ENCODE data around the gene SMIM45.

The SMIM45 gene

DNA sequence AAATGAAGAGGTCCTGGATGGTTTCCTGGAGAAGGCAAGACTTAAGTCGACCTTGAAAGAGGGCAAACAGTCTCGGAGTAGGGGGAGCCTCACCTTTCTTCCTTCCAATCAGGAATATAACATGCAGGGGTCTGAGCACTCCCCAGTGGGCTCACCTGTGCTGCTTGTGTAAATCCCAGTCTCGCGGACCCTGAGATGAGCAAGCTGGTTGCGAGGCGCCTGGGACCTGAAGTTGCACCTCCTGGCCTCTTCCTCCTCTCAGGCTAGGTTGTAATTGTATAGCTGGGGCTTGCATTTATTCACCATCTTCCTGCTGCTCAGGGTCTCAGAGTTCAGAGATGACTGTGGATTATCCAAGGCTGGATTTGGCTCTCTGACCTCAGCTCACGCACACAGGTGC lies 39.2 kb downstream of the SMIM45 start:
- Histone ChIP-seq H3K4me3 (ENCODE audit: low read length) (no peak overlapping the region), H3K4me1 (ENCODE audit: control insufficient read depth, insufficient read depth, low read length) (no peaks in the 10 kb centered on the region), H3K27me3 (ENCODE audit: control insufficient read depth, insufficient read depth, low read length) (no peaks in the 10 kb centered on the region), H3K36me3 (ENCODE audit: control insufficient read depth, insufficient read depth, low read length) (no peaks in the 10 kb centered on the region), H3K27ac (ENCODE audit: low read depth, low read length) (no peak overlapping the region), H3K9ac (ENCODE audit: low read length) (no peak overlapping the region)

GRCh38 chr22:41992496-41992895 lies 40.5 kb downstream of the SMIM45 start:
- H3K4me3 ChIP-seq (ENCODE audit: low read length) = no peak overlapping the region
- no peaks in the 10 kb centered on the region for H3K36me3 ChIP-seq (ENCODE audit: control insufficient read depth, insufficient read depth, low read length)
- no peak overlapping the region for H3K9ac ChIP-seq (ENCODE audit: low read length)
- no peak overlapping the region for H3K27ac ChIP-seq (ENCODE audit: low read depth, low read length)
- no peaks in the 10 kb centered on the region for H3K27me3 ChIP-seq (ENCODE audit: control insufficient read depth, insufficient read depth, low read length)
- no peaks in the 10 kb centered on the region for H3K4me1 ChIP-seq (ENCODE audit: control insufficient read depth, insufficient read depth, low read length)

DNA sequence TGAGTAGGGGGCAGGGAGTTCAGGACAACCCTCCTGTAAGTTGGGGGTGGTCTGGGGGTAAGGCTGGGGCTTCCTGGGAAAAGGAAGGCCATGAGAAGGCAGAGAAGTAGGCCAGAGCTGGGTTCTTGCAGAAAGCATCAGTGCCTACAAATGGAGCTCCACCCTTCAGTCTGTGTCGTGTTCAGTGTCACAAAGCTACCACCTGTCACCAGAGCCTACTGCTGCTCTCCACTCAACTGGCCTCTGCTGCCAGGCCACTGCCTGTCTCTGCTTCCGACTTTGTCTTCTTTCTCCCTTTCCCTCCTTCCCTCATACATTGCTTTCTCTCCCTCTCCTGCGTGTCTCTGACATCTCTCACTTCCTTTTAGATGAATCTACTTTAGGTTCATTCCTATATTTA lies 43.3 kb downstream of the SMIM45 start:
- Histone ChIP-seq H3K4me1 (ENCODE audit: control insufficient read depth, insufficient read depth, low read length) (no peaks in the 10 kb centered on the region), H3K4me3 (ENCODE audit: low read length) (no peak overlapping the region), H3K27me3 (ENCODE audit: control insufficient read depth, insufficient read depth, low read length) (no peaks in the 10 kb centered on the region), H3K9ac (ENCODE audit: low read length) (no peak overlapping the region), H3K27ac (ENCODE audit: low read depth, low read length) (no peak overlapping the region), H3K36me3 (ENCODE audit: control insufficient read depth, insufficient read depth, low read length) (no peaks in the 10 kb centered on the region)

DNA sequence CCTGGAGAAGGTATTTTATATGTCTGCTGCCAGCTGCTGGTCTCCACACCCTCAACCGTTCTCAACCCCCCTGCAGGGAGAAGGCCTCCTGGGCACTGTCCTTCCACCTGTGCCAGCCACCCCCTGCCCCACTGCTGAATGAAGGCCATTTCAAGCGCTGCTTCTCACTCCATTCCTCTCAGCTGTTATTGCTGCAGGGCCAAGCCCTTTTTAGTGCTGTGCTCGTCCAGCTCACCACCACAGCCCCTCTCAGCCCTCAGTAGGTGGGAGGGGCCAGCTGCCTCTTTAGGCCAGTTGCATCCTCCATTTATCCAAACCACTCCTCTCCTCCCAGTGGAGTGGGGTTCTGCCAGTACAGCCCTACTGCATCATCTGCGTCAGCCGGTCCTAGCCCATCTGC lies 44.9 kb downstream of the SMIM45 start:
- Histone ChIP-seq H3K4me1 (ENCODE audit: control insufficient read depth, insufficient read depth, low read length) (no peaks in the 10 kb centered on the region), H3K27me3 (ENCODE audit: control insufficient read depth, insufficient read depth, low read length) (no peaks in the 10 kb centered on the region), H3K27ac (ENCODE audit: low read depth, low read length) (no peak overlapping the region), H3K9ac (ENCODE audit: low read length) (no peak overlapping the region), H3K4me3 (ENCODE audit: low read length) (no peak overlapping the region), H3K36me3 (ENCODE audit: control insufficient read depth, insufficient read depth, low read length) (no peaks in the 10 kb centered on the region)

DNA sequence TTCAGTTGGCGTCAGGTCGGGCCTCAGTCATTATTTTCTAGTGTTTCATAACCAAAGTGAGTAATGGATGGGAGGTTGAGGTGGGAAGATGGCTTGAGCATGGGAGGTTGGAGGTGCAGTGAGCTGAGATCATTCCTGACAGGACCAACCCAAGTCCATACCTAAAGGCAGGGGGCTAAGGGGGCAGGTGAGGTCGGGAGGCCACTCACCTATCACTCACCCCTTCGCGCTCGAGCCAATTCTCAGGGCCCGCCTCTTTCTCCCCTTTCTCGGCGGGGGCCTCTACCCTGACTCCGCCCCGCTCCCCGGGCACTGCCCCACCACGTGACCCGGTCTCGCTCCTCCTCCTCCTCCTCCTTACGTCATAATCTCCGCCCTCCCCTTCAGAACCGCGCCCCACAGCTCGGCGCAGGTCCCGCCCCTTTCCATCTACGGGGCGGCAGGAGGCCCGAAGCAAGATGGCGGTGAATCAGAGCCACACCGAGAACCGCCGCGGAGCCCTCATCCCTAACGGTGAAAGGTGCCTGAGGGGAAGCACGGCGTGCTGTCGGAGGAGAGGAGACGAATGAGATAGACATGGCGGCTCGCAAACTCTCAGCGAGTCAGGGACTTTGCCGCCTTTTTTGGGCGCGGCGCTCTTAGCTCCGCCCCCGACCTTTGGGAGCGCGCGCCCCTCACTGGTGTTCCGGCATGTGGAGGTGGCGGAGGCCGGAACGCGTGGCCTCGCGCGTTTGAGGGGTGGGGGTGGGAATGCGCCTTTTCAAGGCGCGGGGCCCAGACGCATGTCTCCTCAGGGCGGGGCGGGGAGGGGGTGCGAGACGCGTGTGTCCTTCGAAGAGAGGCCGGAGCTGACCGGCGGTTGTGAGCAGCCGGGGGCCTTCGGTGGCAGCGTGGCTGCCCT lies 46.7 kb downstream of the SMIM45 start, which contains the start of gene WBP2NL:
Gene WBP2NL (plus strand): TSS at position 428 of the 901 bp plus-strand sequence. CDS start 31 bp downstream, at position 459.
- Histone ChIP-seq H3K27ac (ENCODE audit: low read depth, low read length) (no peak within 1 kb of the TSS), H3K9ac (ENCODE audit: low read length) (no peak within 1 kb of the TSS)

GRCh38 chr22:42000466-42000865 lies 48.5 kb downstream of the SMIM45 start:
- Histone ChIP-seq H3K27me3 (ENCODE audit: control insufficient read depth, insufficient read depth, low read length) (no peaks in the 10 kb centered on the region), H3K4me1 (ENCODE audit: control insufficient read depth, insufficient read depth, low read length) (no peaks in the 10 kb centered on the region), H3K9ac (ENCODE audit: low read length) (no peak overlapping the region), H3K4me3 (ENCODE audit: low read length) (no peak overlapping the region), H3K36me3 (ENCODE audit: control insufficient read depth, insufficient read depth, low read length) (no peaks in the 10 kb centered on the region), H3K27ac (ENCODE audit: low read depth, low read length) (no peak overlapping the region)

More for the DNA sequence above, 46.7 kb downstream of the SMIM45 start, which contains the start of gene WBP2NL:
- peak within 1 kb of the TSS; percentile 71 for H3K4me3 ChIP-seq (ENCODE audit: low read length)
- no peaks in the 10 kb centered on the region for H3K27me3 ChIP-seq (ENCODE audit: control insufficient read depth, insufficient read depth, low read length)
- no peaks in the 10 kb centered on the region for H3K36me3 ChIP-seq (ENCODE audit: control insufficient read depth, insufficient read depth, low read length)
- H3K4me1 ChIP-seq (ENCODE audit: control insufficient read depth, insufficient read depth, low read length) = no peaks in the 10 kb centered on the region

DNA sequence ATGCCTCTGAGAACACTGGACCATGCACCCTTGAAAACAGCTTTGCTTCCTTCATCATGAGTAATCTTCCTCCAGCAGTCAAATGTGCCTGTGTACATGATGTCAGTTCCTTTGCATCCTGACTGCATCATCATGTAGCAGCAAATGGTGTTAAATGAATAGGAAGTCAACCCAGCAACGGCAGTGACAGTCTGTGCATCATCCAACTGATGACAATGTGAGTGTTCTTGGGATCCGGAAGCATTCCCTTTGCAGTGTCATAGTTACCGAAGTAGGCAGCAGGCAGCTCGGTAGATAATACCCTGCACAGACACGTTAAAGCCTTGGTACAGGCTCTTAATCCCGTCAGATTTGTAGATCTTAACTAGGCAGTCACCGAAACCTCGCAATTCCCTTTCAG lies 49.2 kb downstream of the SMIM45 start:
- Histone ChIP-seq H3K4me3 (ENCODE audit: low read length) (no peak overlapping the region), H3K9ac (ENCODE audit: low read length) (no peak overlapping the region), H3K27ac (ENCODE audit: low read depth, low read length) (no peak overlapping the region), H3K36me3 (ENCODE audit: control insufficient read depth, insufficient read depth, low read length) (no peaks in the 10 kb centered on the region), H3K27me3 (ENCODE audit: control insufficient read depth, insufficient read depth, low read length) (no peaks in the 10 kb centered on the region), H3K4me1 (ENCODE audit: control insufficient read depth, insufficient read depth, low read length) (no peaks in the 10 kb centered on the region)

- no peak overlapping the region for H3K4me3 ChIP-seq (ENCODE audit: low read length)
- H3K9ac ChIP-seq (ENCODE audit: low read length) = no peak overlapping the region
- no peaks in the 10 kb centered on the region for H3K36me3 ChIP-seq (ENCODE audit: control insufficient read depth, insufficient read depth, low read length)
- H3K4me1 ChIP-seq (ENCODE audit: control insufficient read depth, insufficient read depth, low read length) = no peaks in the 10 kb centered on the region
- H3K27ac ChIP-seq (ENCODE audit: low read depth, low read length) = no peak overlapping the region
- no peaks in the 10 kb centered on the region for H3K27me3 ChIP-seq (ENCODE audit: control insufficient read depth, insufficient read depth, low read length)
Observed at GRCh38 chr22:42001706-42002105, 49.8 kb downstream of the SMIM45 start.

- Histone ChIP-seq H3K27ac (ENCODE audit: low read depth, low read length) (no peak overlapping the region), H3K4me1 (ENCODE audit: control insufficient read depth, insufficient read depth, low read length) (no peaks in the 10 kb centered on the region), H3K27me3 (ENCODE audit: control insufficient read depth, insufficient read depth, low read length) (no peaks in the 10 kb centered on the region), H3K36me3 (ENCODE audit: control insufficient read depth, insufficient read depth, low read length) (no peaks in the 10 kb centered on the region), H3K9ac (ENCODE audit: low read length) (no peak overlapping the region), H3K4me3 (ENCODE audit: low read length) (no peak overlapping the region)
Observed at GRCh38 chr22:42007922-42008321, 56.0 kb downstream of the SMIM45 start.
